Kidney (tissue), 14 donors: Measurements from ENCODE around the gene GRIK1. TPM values are rescaled to one million over a fixed set of nuclear protein-coding genes. Genes with fewer than 3 reads are reported as not detected.

Source experiments
- DNase-seq, 5 donors: peaks; one replicate each; pipeline ENCODE4 v3.0.0-alpha.2; 2013 to 2020
- FAIRE-seq: peaks from 2 replicates; lab custom pipeline; 2012; peaks lifted over from hg19 to GRCh38; lab: Jason Lieb, UNC
- H3K27ac ChIP-seq, 2 donors: one replicate each; pipeline ENCODE4 v1.7.0; 2013; ENCODE audit warnings: low read depth in 2 of 2, low read length in 2 of 2, inconsistent platforms in 1 of 2
- H3K27me3 ChIP-seq: one replicate; pipeline ENCODE4 v1.7.1; 2013; ENCODE audit warnings: low read length, inconsistent platforms; ENCODE audit not compliant: control insufficient read depth, insufficient read depth
- H3K36me3 ChIP-seq, 3 donors: one replicate each; pipeline versions ENCODE4 v1.7.0 to v1.7.1; 2013; ENCODE audit warnings: low read length in 3 of 3, control low read depth in 1 of 3, inconsistent platforms in 1 of 3; ENCODE audit not compliant: insufficient read depth in 3 of 3, control insufficient read depth in 2 of 3
- H3K4me1 ChIP-seq, 3 donors: one replicate each; pipeline versions ENCODE4 v1.7.0 to v1.7.1; 2013; ENCODE audit warnings: low read length in 3 of 3, inconsistent platforms in 1 of 3, low read depth in 1 of 3; ENCODE audit not compliant: control insufficient read depth in 2 of 3, insufficient read depth in 2 of 3
- H3K4me3 ChIP-seq, 3 donors: one replicate each; pipeline versions ENCODE4 v1.7.0 to v1.8.1; 2013; ENCODE audit warnings: low read length in 3 of 3, control low read depth in 1 of 3, inconsistent platforms in 1 of 3
- H3K9ac ChIP-seq, 3 donors: one replicate each; pipeline versions ENCODE4 v1.7.0 to v1.7.1; 2013; ENCODE audit warnings: low read length in 3 of 3, control low read depth in 1 of 3, inconsistent platforms in 1 of 3
- H3K9me3 ChIP-seq, 3 donors: one replicate each; pipeline versions ENCODE4 v1.7.0 to v1.7.1; 2013; ENCODE audit warnings: low read length in 3 of 3, control low read depth in 1 of 3, inconsistent platforms in 1 of 3; ENCODE audit not compliant: control insufficient read depth in 2 of 3, insufficient read depth in 1 of 3
- intact Hi-C: fragments of 100-400 bp; cut with DNase I; formaldehyde crosslinking; loops from one replicate; pipeline ENCODE4 v1.11.1; 2022
- polyA plus RNA-seq: library from polyadenylated mRNA; stranded (reverse); fragments of 350-450 nt; fragmentation: Illumina TruSeq; extraction: RNeasy Lipid Tissue Mini Kit (QIAGEN cat#74804); gene quantifications from one replicate; pipeline ENCODE4 v1.2.3, GENCODE V29; 2014; ENCODE audit warnings: low read depth, low replicate concordance; ENCODE audit not compliant: insufficient read depth
- total RNA-seq: library from RNA; stranded (reverse); fragmentation: NEBNext Ultra II Directional; extraction: Animal tissue kit (Norgen Biotek cat#: 25700); gene quantifications from one replicate; pipeline ENCODE4 v1.2.1, GENCODE V29; 2021
- TF ChIP-seq, protein P1 (sequence below): IDR thresholded peaks from 3 replicates; pipeline ENCODE4 v1.5.1; 2012; ENCODE audit warnings: mild to moderate bottlenecking, moderate library complexity, borderline replicate concordance; ENCODE audit not compliant: insufficient read depth; ENCODE audit errors: extremely low read depth
- donor health status: control.
- donor health status: control.
- donor health status: control.
- donor health status: control.
- donor health status: control.
- donor health status: DM: yes; HTN: yes; CAD: no.
- donor health status: Normal renal cell carcinoma (clear cell type).

Gene GRIK1
- total and polyA plus RNA-seq, 2 donors from 2014 or later = not detected

DNA sequence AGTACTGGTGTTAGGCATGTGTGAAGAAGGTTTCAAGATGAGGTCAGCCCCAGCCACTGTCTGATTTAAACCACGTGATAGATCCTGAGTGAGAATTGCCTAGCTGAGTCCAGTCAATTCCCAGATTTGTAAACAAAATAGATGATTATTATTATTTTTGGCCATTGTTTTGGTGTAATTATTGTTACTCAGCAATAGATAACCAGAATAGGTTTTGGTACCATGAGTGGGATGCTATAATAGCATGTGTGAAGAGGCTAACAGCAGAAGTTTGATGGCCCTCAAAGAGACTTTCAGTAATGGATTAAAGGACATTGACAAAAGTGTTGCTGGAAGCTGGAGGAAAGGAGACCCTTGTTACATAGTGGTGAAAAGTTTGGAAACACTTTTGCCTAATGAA lies 426.3 kb downstream of the GRIK1 start:
- H3K4me1 ChIP-seq = no peaks in the 10 kb centered on the region
- DNase-seq (no peak), FAIRE-seq (no peak)
- no peak overlapping the region for H3K9ac ChIP-seq
- H3K4me3 ChIP-seq = no peak overlapping the region
- H3K27me3 ChIP-seq = no peaks in the 10 kb centered on the region
- intact Hi-C loops = no loop called here
- H3K9me3 ChIP-seq = peaks cover 0 to 9% (median 7%) of the 10 kb centered on the region in 3 donors
- TF ChIP-seq, protein P1, sequence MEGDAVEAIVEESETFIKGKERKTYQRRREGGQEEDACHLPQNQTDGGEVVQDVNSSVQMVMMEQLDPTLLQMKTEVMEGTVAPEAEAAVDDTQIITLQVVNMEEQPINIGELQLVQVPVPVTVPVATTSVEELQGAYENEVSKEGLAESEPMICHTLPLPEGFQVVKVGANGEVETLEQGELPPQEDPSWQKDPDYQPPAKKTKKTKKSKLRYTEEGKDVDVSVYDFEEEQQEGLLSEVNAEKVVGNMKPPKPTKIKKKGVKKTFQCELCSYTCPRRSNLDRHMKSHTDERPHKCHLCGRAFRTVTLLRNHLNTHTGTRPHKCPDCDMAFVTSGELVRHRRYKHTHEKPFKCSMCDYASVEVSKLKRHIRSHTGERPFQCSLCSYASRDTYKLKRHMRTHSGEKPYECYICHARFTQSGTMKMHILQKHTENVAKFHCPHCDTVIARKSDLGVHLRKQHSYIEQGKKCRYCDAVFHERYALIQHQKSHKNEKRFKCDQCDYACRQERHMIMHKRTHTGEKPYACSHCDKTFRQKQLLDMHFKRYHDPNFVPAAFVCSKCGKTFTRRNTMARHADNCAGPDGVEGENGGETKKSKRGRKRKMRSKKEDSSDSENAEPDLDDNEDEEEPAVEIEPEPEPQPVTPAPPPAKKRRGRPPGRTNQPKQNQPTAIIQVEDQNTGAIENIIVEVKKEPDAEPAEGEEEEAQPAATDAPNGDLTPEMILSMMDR = no peak
- H3K36me3 ChIP-seq = no peaks in the 10 kb centered on the region
- H3K27ac ChIP-seq = no peak overlapping the region

DNA sequence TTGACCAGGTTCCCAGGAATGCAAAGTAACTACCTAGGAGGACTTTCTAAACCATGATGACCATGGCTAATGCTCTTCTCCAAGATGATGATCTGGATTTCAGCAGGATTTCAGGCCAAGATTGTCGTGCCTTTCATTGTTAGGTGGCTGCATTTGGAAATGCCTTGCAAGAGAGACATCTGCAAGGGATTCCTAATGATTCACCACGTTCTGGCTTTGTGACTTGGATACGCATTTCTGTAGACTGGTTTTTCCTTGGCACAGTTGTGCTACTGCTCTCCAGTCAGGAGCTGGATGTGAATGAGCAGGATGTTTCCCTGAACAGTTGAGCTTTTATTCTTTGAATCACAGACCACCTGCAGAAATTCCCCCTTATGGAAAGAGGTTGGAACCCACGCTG lies 428.7 kb downstream of the GRIK1 start:
- Histone ChIP-seq H3K4me1 (no peaks in the 10 kb centered on the region), H3K9me3 (peaks cover 0 to 9% (median 7%) of the 10 kb centered on the region in 3 donors), H3K36me3 (no peaks in the 10 kb centered on the region), H3K27me3 (no peaks in the 10 kb centered on the region), H3K27ac (no peak overlapping the region), H3K9ac (no peak overlapping the region), H3K4me3 (no peak overlapping the region)
- DNase-seq (no peak), FAIRE-seq (no peak)
- intact Hi-C loops = no loop called here
- TF ChIP-seq, protein P1 = no peak

DNA sequence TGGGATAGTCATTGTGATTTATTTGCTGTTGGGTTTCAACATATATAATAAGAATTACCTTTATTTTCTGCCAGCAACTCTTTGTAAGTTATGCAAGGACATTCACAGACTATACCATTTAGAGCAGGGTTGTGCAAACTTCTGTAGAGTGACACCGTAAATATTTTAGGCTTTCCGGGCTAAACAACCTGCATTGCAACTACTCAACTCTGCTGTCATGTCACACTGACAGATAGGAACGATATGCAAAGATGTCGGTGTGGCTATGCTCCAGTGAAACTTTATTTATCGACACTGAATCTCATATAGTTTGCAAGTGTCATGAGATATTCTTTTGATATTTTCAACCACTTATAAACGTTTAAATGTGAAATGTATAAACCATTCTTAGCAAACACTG lies 430.7 kb downstream of the GRIK1 start:
- TF ChIP-seq, protein P1 = no peak
- FAIRE-seq = no peak
- no peak for DNase-seq
- Histone ChIP-seq H3K9ac (no peak overlapping the region), H3K36me3 (no peaks in the 10 kb centered on the region), H3K4me3 (no peak overlapping the region), H3K27ac (no peak overlapping the region), H3K27me3 (no peaks in the 10 kb centered on the region), H3K9me3 (peaks cover 0 to under 1% (median 0%) of the 10 kb centered on the region in 3 donors), H3K4me1 (no peaks in the 10 kb centered on the region)
- intact Hi-C loops = no loop called here

DNA sequence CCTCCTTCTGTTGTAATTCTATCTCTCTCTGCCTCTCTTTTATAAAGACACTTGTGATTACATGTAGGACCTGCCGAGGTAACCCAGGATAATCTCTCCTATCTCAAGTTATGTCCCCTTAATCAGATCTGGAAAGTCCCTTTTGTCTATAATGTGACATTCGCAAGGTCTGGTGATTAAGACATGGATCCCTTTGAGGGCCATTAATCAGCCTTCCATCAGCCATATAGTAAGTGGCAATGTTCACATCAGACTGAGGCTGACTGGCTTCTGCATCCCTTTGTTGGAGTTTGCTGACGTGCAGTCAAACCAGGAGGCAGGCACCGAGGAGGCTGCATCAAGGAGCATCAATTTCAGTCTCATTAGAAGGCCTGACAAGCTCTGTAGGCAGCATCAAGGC lies 431.5 kb downstream of the GRIK1 start:
- Histone ChIP-seq H3K9me3 (no peaks in the 10 kb centered on the region), H3K9ac (no peak overlapping the region), H3K4me1 (no peaks in the 10 kb centered on the region), H3K4me3 (no peak overlapping the region), H3K36me3 (no peaks in the 10 kb centered on the region), H3K27me3 (no peaks in the 10 kb centered on the region), H3K27ac (no peak overlapping the region)
- FAIRE-seq (no peak), DNase-seq (peak in 4 of 5 donors; percentile 39 to 70 (median 60))
- TF ChIP-seq, protein P1 = no peak
- intact Hi-C loops = no loop called here
